ENCODE results near the gene STRN.
"Not testable (repeated sequence)": the region's sequence is repeated elsewhere in the genome, so short reads cannot be mapped to it uniquely, and the experiment has no call there.

- TF ChIP-seq POLR2AphosphoS5, POLR2A (IDR thresholded peaks at IDR 0.05): not testable (repeated sequence)
Measured at GRCh38 chr2:36931688-36932087, 34.6 kb downstream of the STRN start.
